Gastrocnemius medialis (tissue), 4 donors: ENCODE results near the gene BORCS6.
A peak's percentile ranks its signal among the peaks of the same experiment; 100 is the strongest.

Source experiments
- CTCF ChIP-seq, 5 experiments: fragments of 450-650 bp in 3 of 5; fragments of 200-600 bp in 2 of 5; sonication (generic) in 2 of 5; IDR thresholded peaks in 4 of 5; conservative IDR thresholded peaks in 1 of 5; 1 replicate in 4 of 5; 2 replicates in 1 of 5; pipeline ENCODE4 v1.5.1; 2016 to 2019; ENCODE audit warnings: antibody characterized with exemption in 5 of 5, mild to moderate bottlenecking in 3 of 5, moderate library complexity in 3 of 5
- POLR2A ChIP-seq, 2 donors: fragments of 450-650 bp; IDR thresholded peaks; one replicate each; pipeline ENCODE4 v1.6.1; 2017; ENCODE audit warnings: antibody characterized with exemption in 2 of 2, mild to moderate bottlenecking in 2 of 2, moderate library complexity in 2 of 2

- TF ChIP-seq CTCF (IDR thresholded peaks at IDR 0.05 in 4 of 5, conservative IDR thresholded peaks at IDR 0.05 in 1 of 5), result no peak
- TF ChIP-seq POLR2A (IDR thresholded peaks at IDR 0.05), result peak in 1 of 2 donors; percentile 47
Observed at GRCh38 chr17:8153525-8153956, 36.4 kb downstream of the BORCS6 start.
